ENCODE data around the gene RIMKLA. TPM values are rescaled to one million over a fixed set of nuclear protein-coding genes. Genes with fewer than 3 reads are reported as not detected.

RIMKLA gene
- total and polyA plus RNA-seq, 2 of the 13 experiments (the other 11 are each of a cell fraction or from before 2014, with no cell fraction given) = 2.5 to 3.8 TPM

- TF ChIP-seq ZFP91 (CRISPR knock-in tag; IDR thresholded peaks at IDR 0.05; ENCODE audit: borderline replicate concordance) = no peak
Observed at GRCh38 chr1:42431514-42431913, 50.9 kb downstream of the RIMKLA start (continued).

- intact Hi-C loops (cut with micrococcal nuclease; ENCODE audit: unreplicated experiment) (no loop called here), in situ Hi-C loops (cut with HindIII; ENCODE audit: extremely low pct_ligation_motif_present, low pct_unique_long_range_greater_than_20kb) (no loop called here)
- no peaks in the 10 kb centered on the region for H3K36me3 ChIP-seq (replicated peaks in 1 of 2; ENCODE audit: control insufficient read depth in 1 of 2, insufficient read depth in 2 of 2, low read length in 2 of 2)
- TF ChIP-seq FOXA1 (IDR thresholded peaks at IDR 0.05) = no peak
- no peak for TF ChIP-seq FOXA1 (CRISPR knock-in tag; IDR thresholded peaks at IDR 0.05)
- TF ChIP-seq, protein P1, sequence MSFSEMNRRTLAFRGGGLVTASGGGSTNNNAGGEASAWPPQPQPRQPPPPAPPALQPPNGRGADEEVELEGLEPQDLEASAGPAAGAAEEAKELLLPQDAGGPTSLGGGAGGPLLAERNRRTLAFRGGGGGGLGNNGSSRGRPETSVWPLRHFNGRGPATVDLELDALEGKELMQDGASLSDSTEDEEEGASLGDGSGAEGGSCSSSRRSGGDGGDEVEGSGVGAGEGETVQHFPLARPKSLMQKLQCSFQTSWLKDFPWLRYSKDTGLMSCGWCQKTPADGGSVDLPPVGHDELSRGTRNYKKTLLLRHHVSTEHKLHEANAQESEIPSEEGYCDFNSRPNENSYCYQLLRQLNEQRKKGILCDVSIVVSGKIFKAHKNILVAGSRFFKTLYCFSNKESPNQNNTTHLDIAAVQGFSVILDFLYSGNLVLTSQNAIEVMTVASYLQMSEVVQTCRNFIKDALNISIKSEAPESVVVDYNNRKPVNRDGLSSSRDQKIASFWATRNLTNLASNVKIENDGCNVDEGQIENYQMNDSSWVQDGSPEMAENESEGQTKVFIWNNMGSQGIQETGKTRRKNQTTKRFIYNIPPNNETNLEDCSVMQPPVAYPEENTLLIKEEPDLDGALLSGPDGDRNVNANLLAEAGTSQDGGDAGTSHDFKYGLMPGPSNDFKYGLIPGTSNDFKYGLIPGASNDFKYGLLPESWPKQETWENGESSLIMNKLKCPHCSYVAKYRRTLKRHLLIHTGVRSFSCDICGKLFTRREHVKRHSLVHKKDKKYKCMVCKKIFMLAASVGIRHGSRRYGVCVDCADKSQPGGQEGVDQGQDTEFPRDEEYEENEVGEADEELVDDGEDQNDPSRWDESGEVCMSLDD (CRISPR knock-in tag; IDR thresholded peaks at IDR 0.05; ENCODE audit: borderline replicate concordance) = no peak
- TF ChIP-seq, protein P2, sequence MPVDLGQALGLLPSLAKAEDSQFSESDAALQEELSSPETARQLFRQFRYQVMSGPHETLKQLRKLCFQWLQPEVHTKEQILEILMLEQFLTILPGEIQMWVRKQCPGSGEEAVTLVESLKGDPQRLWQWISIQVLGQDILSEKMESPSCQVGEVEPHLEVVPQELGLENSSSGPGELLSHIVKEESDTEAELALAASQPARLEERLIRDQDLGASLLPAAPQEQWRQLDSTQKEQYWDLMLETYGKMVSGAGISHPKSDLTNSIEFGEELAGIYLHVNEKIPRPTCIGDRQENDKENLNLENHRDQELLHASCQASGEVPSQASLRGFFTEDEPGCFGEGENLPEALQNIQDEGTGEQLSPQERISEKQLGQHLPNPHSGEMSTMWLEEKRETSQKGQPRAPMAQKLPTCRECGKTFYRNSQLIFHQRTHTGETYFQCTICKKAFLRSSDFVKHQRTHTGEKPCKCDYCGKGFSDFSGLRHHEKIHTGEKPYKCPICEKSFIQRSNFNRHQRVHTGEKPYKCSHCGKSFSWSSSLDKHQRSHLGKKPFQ (CRISPR knock-in tag; IDR thresholded peaks at IDR 0.05; ENCODE audit: insufficient replicate concordance) = no peak
- TF ChIP-seq, protein P3, sequence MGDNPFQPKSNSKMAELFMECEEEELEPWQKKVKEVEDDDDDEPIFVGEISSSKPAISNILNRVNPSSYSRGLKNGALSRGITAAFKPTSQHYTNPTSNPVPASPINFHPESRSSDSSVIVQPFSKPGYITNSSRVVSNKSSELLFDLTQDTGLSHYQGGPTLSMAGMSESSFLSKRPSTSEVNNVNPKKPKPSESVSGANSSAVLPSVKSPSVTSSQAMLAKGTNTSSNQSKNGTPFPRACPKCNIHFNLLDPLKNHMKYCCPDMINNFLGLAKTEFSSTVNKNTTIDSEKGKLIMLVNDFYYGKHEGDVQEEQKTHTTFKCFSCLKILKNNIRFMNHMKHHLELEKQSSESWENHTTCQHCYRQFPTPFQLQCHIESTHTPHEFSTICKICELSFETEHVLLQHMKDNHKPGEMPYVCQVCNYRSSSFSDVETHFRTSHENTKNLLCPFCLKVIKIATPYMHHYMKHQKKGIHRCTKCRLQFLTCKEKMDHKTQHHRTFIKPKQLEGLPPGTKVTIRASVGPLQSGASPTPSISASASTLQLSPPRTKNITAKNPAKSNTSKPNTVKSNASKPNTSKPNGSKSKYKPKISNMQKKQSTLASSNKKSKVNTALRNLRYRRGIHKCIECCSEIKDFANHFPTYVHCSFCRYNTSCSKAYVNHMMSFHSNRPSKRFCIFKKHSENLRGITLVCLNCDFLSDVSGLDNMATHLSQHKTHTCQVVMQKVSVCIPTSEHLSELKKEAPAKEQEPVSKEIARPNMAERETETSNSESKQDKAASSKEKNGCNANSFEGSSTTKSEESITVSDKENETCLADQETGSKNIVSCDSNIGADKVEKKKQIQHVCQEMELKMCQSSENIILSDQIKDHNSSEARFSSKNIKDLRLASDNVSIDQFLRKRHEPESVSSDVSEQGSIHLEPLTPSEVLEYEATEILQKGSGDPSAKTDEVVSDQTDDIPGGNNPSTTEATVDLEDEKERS (CRISPR knock-in tag; IDR thresholded peaks at IDR 0.05) = no peak
- TF ChIP-seq LBX2 (CRISPR knock-in tag; IDR thresholded peaks at IDR 0.05; ENCODE audit: borderline replicate concordance) = no peak
- no peak for TF ChIP-seq ZNF83 (CRISPR knock-in tag; IDR thresholded peaks at IDR 0.05; ENCODE audit: borderline replicate concordance)
- TF ChIP-seq, protein P4, sequence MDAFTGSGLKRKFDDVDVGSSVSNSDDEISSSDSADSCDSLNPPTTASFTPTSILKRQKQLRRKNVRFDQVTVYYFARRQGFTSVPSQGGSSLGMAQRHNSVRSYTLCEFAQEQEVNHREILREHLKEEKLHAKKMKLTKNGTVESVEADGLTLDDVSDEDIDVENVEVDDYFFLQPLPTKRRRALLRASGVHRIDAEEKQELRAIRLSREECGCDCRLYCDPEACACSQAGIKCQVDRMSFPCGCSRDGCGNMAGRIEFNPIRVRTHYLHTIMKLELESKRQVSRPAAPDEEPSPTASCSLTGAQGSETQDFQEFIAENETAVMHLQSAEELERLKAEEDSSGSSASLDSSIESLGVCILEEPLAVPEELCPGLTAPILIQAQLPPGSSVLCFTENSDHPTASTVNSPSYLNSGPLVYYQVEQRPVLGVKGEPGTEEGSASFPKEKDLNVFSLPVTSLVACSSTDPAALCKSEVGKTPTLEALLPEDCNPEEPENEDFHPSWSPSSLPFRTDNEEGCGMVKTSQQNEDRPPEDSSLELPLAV (CRISPR knock-in tag; conservative IDR thresholded peaks at IDR 0.05; ENCODE audit: low read depth) = no peak
- no peak for TF ChIP-seq KLF9 (CRISPR knock-in tag; IDR thresholded peaks at IDR 0.05; ENCODE audit: low read depth)
- TF ChIP-seq NPAS2 (CRISPR knock-in tag; IDR thresholded peaks at IDR 0.05; ENCODE audit: borderline replicate concordance) = no peak
- TF ChIP-seq NFE2L2 (IDR thresholded peaks at IDR 0.05; ENCODE audit: low read length) = no peak
Observed at GRCh38 chr1:42432714-42433113, 52.1 kb downstream of the RIMKLA start.

More at GRCh38 chr1:42432714-42433113, 52.1 kb downstream of the RIMKLA start:
- WGBS (ENCODE audit: low lambda C conversion rate) = 95% methylated on average over 4 of the region's 4 CpGs
- Histone ChIP-seq H3K27me3 (ENCODE audit: control insufficient read depth in 1 of 2, insufficient read depth in 2 of 2, low read length in 2 of 2) (no peaks in the 10 kb centered on the region), H3K79me2 (ENCODE audit: insufficient read depth, low read length) (no peaks in the 10 kb centered on the region), H3K9me3 (ENCODE audit: low read length) (no peaks in the 10 kb centered on the region), H3K9ac (ENCODE audit: insufficient read depth, low read depth, low read length) (no peak overlapping the region), H3K4me3 (replicated peaks in 1 of 3; ENCODE audit: insufficient read depth in 1 of 3, low read depth in 2 of 3, low read length in 3 of 3) (no peak overlapping the region), H4K20me1 (ENCODE audit: insufficient read depth, low read length) (no peaks in the 10 kb centered on the region), H2AFZ (ENCODE audit: low read length) (no peak overlapping the region), H3K27ac (ENCODE audit: extremely low read length, insufficient read depth, low read length) (no peak overlapping the region), H3K4me1 (ENCODE audit: insufficient read depth, low read length) (peaks cover 42% of the 10 kb centered on the region), H3K4me2 (ENCODE audit: low read depth, low read length) (no peak overlapping the region)
- ChIA-PET POLR2A (no interaction called here), CTCF (ENCODE audit: low intra/inter-chr PET ratio, low total read pairs) (no interaction called here)
- ATAC-seq (no peak), FAIRE-seq (no peak), DNase-seq (ENCODE audit: low spot score) (no peak)
- no TSS peak for BruUV-seq (replicated peaks)

Measured in HepG2 (cell line).